ENCODE results near the gene EIF5B. TPM values are rescaled to one million over a fixed set of nuclear protein-coding genes. Genes with fewer than 3 reads are reported as not detected.
A peak's percentile ranks its signal among the peaks of the same experiment; 100 is the strongest.

Gene EIF5B
- total RNA-seq, 3 donors from 2014 or later, result 32.5 to 53.7 (median 42.3) TPM

DNA sequence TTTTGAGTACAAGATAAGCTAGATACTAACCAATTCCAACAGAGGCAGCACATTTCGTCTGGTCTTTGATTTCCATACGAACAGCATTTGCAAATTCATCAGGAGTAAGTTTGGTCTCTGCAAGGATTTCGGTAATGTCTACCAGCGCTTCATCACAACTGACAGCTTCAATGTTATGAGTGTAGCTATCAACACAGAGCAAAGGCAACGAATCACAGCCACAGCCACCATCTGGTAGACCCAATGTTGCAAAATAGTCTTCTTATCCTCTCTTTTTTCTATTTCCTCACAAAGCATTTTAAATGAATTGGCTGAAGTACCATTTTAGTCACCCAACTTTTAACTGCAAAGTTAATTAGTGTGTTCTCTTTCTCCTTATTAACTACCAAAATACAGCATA, 84.3 kb downstream of the EIF5B start:
- intact Hi-C loops (cut with DNase I; ENCODE audit: low total_unique reads), result no loop called here
- Histone ChIP-seq H3K9me3 (no peaks in the 10 kb centered on the region), H3K27ac (no peak overlapping the region), H3K4me1 (no peaks in the 10 kb centered on the region), H3K4me3 (no peak overlapping the region), H3K27me3 (no peaks in the 10 kb centered on the region), H3K36me3 (no peaks in the 10 kb centered on the region)
- TF ChIP-seq POLR2AphosphoS5 (IDR thresholded peaks at IDR 0.05) (no peak), POLR2A (IDR thresholded peaks at IDR 0.05) (no peak)
- TF ChIP-seq, protein P1, sequence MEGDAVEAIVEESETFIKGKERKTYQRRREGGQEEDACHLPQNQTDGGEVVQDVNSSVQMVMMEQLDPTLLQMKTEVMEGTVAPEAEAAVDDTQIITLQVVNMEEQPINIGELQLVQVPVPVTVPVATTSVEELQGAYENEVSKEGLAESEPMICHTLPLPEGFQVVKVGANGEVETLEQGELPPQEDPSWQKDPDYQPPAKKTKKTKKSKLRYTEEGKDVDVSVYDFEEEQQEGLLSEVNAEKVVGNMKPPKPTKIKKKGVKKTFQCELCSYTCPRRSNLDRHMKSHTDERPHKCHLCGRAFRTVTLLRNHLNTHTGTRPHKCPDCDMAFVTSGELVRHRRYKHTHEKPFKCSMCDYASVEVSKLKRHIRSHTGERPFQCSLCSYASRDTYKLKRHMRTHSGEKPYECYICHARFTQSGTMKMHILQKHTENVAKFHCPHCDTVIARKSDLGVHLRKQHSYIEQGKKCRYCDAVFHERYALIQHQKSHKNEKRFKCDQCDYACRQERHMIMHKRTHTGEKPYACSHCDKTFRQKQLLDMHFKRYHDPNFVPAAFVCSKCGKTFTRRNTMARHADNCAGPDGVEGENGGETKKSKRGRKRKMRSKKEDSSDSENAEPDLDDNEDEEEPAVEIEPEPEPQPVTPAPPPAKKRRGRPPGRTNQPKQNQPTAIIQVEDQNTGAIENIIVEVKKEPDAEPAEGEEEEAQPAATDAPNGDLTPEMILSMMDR (IDR thresholded peaks at IDR 0.05), result no peak
- no peak for DNase-seq (ENCODE audit: low spot score in 2 of 2)

DNA sequence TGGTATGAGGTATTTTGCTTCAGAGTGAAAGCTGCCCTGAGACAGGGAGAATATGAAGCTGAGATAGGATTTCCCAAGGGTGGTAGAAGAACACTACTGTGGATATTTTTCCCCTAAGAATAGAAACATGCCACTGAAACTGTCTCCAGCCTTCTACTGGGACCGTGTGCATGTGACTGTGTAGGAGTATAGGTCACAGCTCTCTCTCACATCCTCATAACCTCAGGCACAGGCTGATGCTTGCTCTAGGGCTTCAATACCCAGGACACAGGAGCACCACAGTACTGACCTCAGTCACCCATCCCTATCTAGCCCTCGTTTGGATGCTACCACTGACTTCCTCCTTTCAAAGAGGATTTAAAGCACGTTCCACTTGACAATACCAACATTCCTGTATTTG, 85.4 kb downstream of the EIF5B start:
- Histone ChIP-seq H3K27me3 (no peaks in the 10 kb centered on the region), H3K36me3 (no peaks in the 10 kb centered on the region), H3K27ac (peak overlapping the region in 1 of 2 donors; percentile 13), H3K4me3 (no peak overlapping the region), H3K9me3 (no peaks in the 10 kb centered on the region), H3K4me1 (no peaks in the 10 kb centered on the region)
- TF ChIP-seq POLR2A (IDR thresholded peaks at IDR 0.05), result no peak
- TF ChIP-seq, protein P1 (IDR thresholded peaks at IDR 0.05), result no peak
- no peak for TF ChIP-seq POLR2AphosphoS5 (IDR thresholded peaks at IDR 0.05)
- DNase-seq (ENCODE audit: low spot score in 2 of 2), result no peak
- intact Hi-C loops (cut with DNase I; ENCODE audit: low total_unique reads), result no loop called here

DNA sequence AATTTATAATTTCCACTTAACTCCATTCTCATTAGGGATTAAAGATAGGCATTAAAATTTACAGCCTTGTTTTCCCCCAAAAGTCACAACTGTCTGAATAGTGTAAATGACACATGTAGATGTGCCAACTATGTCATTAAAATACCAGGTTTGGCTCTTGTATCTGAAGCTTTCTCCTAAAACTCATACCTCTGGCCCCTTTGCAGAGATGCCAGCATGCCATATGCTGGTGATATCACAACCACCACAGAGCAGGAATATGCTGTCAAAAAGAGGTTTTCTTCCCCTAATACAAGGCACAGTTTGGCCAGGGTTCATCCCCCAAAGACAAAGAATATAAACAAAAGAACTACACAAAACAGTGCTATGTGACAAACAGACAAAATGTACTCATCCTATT, 87.2 kb downstream of the EIF5B start:
- DNase-seq (ENCODE audit: low spot score in 2 of 2), result no peak
- intact Hi-C loops (cut with DNase I; ENCODE audit: low total_unique reads), result no loop called here
- H3K9me3 ChIP-seq, result no peaks in the 10 kb centered on the region
- H3K27me3 ChIP-seq, result no peaks in the 10 kb centered on the region
- peak overlapping the region in 1 of 2 donors; percentile 4 for H3K27ac ChIP-seq
- no peaks in the 10 kb centered on the region for H3K4me1 ChIP-seq
- TF ChIP-seq POLR2AphosphoS5 (IDR thresholded peaks at IDR 0.05) (no peak), POLR2A (IDR thresholded peaks at IDR 0.05) (no peak)
- TF ChIP-seq, protein P1 (IDR thresholded peaks at IDR 0.05), result no peak
- H3K4me3 ChIP-seq, result no peak overlapping the region
- H3K36me3 ChIP-seq, result peaks cover 9% of the 10 kb centered on the region

- Histone ChIP-seq H3K27ac (no peak overlapping the region), H3K36me3 (peaks cover 13% of the 10 kb centered on the region), H3K4me1 (no peaks in the 10 kb centered on the region), H3K27me3 (no peaks in the 10 kb centered on the region), H3K9me3 (no peaks in the 10 kb centered on the region), H3K4me3 (no peak overlapping the region)
- intact Hi-C loops (cut with DNase I; ENCODE audit: low total_unique reads), result no loop called here
- no peak for DNase-seq (ENCODE audit: low spot score in 2 of 2)
- TF ChIP-seq POLR2AphosphoS5 (IDR thresholded peaks at IDR 0.05), result no peak
- TF ChIP-seq POLR2A (IDR thresholded peaks at IDR 0.05), result no peak
These were observed 87.8 kb downstream of the EIF5B start for GRCh38 chr2:99425022-99425421.

GRCh38 chr2:99430614-99431291, 93.6 kb downstream of the EIF5B start:
- H3K9me3 ChIP-seq, result no peaks in the 10 kb centered on the region
- no peak overlapping the region for H3K27ac ChIP-seq
- no peaks in the 10 kb centered on the region for H3K4me1 ChIP-seq
- peaks cover 22% of the 10 kb centered on the region for H3K36me3 ChIP-seq
- intact Hi-C loops (cut with DNase I; ENCODE audit: low total_unique reads), result no loop called here
- no peak for DNase-seq (ENCODE audit: low spot score in 2 of 2)
- TF ChIP-seq POLR2A (IDR thresholded peaks at IDR 0.05) (no peak), POLR2AphosphoS5 (IDR thresholded peaks at IDR 0.05) (no peak)
- TF ChIP-seq, protein P1 (IDR thresholded peaks at IDR 0.05), result no peak
- H3K4me3 ChIP-seq, result no peak overlapping the region
- no peaks in the 10 kb centered on the region for H3K27me3 ChIP-seq

Data from breast epithelium (tissue), 4 donors.